Measurements from ENCODE around the gene CEP89.
"Not testable (repeated sequence)": the region's sequence is repeated elsewhere in the genome, so short reads cannot be mapped to it uniquely, and the experiment has no call there.

Gene CEP89

DNA sequence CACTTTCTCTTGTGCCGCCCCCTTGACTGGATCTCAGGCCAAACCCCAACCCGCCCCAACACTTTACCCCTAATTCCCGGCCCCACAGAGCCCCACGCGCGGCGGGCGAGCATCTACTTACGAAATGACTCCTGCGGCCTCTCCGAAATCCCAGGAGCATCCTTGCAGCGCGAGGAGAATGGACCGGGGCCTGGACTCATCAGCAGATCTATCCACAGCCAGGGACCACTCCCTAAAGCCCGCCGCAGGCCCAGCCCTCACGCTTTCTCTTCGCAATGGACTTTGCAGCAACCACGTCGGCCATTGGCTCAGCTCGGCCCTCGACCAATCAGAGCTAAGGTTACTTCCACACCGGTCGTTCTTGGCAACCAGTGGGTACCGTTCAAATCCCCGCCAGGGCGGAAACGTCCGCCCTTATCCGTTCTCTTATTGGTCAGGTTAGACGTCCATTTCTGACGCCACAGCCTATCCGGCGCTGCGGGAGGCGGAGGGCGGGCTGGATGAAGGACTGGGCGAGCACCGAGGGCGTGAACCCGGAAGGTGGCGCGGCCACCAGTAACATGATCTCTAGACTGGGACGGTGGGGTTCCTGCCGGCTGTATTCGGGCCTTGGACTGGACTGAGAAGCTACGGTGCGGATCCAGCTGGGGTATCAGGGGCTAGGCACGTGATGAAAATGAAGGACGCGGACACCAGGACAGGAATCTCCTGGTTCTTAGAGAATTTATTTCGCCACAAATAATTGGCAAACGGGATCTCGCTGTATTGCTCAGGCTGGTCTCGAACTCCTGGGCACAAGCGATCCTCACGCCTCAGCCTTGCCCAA, at the start of gene CEP89, which contains the start of gene FAAP24:
Gene CEP89 (minus strand): TSS at position 244 of the 826 bp plus-strand sequence. CDS start 84 bp downstream, at position 160.
Gene FAAP24 (plus strand): TSS at position 528 of the 826 bp plus-strand sequence. CDS start 955 bp downstream, outside the sequence.
- Histone ChIP-seq H3K4me3 (ENCODE audit: low read depth, low read length) (peak within 1 kb of the TSS; percentile 75), H3K4me1 (ENCODE audit: control insufficient read depth, insufficient read depth, low read length) (no peaks in the 10 kb centered on the region), H3K27ac (ENCODE audit: low read depth, low read length) (no peak within 1 kb of the TSS), H3K36me3 (ENCODE audit: control insufficient read depth, insufficient read depth, low read length) (peaks cover 14% of the 10 kb centered on the region), H3K27me3 (ENCODE audit: control insufficient read depth, insufficient read depth, low read length) (no peaks in the 10 kb centered on the region), H3K9me3 (ENCODE audit: control insufficient read depth, insufficient read depth, low read depth, low read length) (no peaks in the 10 kb centered on the region), H3K9ac (ENCODE audit: low read length) (peak within 1 kb of the TSS; percentile 85)

GRCh38 chr19:33010891-33011290, 39.1 kb upstream of the CEP89 start:
- not testable (repeated sequence) for H3K9ac ChIP-seq (ENCODE audit: low read length); H3K27me3 ChIP-seq (ENCODE audit: control insufficient read depth, insufficient read depth, low read length); H3K9me3 ChIP-seq (ENCODE audit: control insufficient read depth, insufficient read depth, low read depth, low read length); H3K27ac ChIP-seq (ENCODE audit: low read depth, low read length); H3K4me3 ChIP-seq (ENCODE audit: low read depth, low read length); H3K4me1 ChIP-seq (ENCODE audit: control insufficient read depth, insufficient read depth, low read length)
- peaks cover 31% of the 10 kb centered on the region for H3K36me3 ChIP-seq (ENCODE audit: control insufficient read depth, insufficient read depth, low read length)

- no peak overlapping the region for H3K27ac ChIP-seq (ENCODE audit: low read depth, low read length)
Measured at GRCh38 chr19:33008738-33009137, 37.0 kb upstream of the CEP89 start.

GRCh38 chr19:33005440-33005839, 33.7 kb upstream of the CEP89 start:
- Histone ChIP-seq H3K9me3 (ENCODE audit: control insufficient read depth, insufficient read depth, low read depth, low read length) (no peaks in the 10 kb centered on the region), H3K27ac (ENCODE audit: low read depth, low read length) (no peak overlapping the region), H3K9ac (ENCODE audit: low read length) (no peak overlapping the region), H3K36me3 (ENCODE audit: control insufficient read depth, insufficient read depth, low read length) (peaks cover 42% of the 10 kb centered on the region), H3K4me1 (ENCODE audit: control insufficient read depth, insufficient read depth, low read length) (no peaks in the 10 kb centered on the region), H3K27me3 (ENCODE audit: control insufficient read depth, insufficient read depth, low read length) (no peaks in the 10 kb centered on the region), H3K4me3 (ENCODE audit: low read depth, low read length) (no peak overlapping the region)

More at GRCh38 chr19:33008738-33009137, 37.0 kb upstream of the CEP89 start:
- Histone ChIP-seq H3K36me3 (ENCODE audit: control insufficient read depth, insufficient read depth, low read length) (peaks cover 34% of the 10 kb centered on the region), H3K9ac (ENCODE audit: low read length) (no peak overlapping the region), H3K27me3 (ENCODE audit: control insufficient read depth, insufficient read depth, low read length) (no peaks in the 10 kb centered on the region), H3K4me3 (ENCODE audit: low read depth, low read length) (no peak overlapping the region), H3K4me1 (ENCODE audit: control insufficient read depth, insufficient read depth, low read length) (no peaks in the 10 kb centered on the region), H3K9me3 (ENCODE audit: control insufficient read depth, insufficient read depth, low read depth, low read length) (no peaks in the 10 kb centered on the region)

DNA sequence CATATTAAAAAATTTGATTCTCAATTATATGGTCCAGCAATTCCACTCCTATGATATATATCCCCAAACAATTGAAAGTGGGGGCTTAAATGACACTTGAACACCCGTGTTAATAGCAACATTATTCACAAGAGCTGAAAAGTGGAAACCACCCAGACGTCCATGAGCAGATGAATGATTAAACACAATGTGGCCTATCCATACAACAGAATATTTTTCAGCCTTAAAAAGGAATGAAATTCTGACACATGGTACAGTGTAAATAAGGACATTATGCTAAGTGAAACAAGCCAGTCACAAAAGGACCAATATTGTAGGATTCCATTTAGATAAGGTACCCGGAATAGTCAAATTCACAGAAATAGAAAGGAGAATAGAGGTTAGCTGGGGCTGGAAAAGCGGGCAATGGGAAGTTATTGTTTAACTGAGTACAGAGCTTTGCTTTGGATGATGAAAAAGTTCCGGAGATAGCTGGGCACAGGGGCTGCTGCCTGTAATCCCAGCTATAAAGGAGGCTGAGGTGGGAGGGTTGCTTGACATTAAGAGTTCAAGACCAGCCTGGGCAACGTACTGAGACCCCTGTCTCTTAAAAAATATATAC, 31.8 kb upstream of the CEP89 start:
- H3K9ac ChIP-seq (ENCODE audit: low read length); H3K27ac ChIP-seq (ENCODE audit: low read depth, low read length); H3K4me1 ChIP-seq (ENCODE audit: control insufficient read depth, insufficient read depth, low read length); H3K4me3 ChIP-seq (ENCODE audit: low read depth, low read length); H3K27me3 ChIP-seq (ENCODE audit: control insufficient read depth, insufficient read depth, low read length); H3K9me3 ChIP-seq (ENCODE audit: control insufficient read depth, insufficient read depth, low read depth, low read length): not testable (repeated sequence)
- H3K36me3 ChIP-seq (ENCODE audit: control insufficient read depth, insufficient read depth, low read length), result peaks cover 42% of the 10 kb centered on the region

GRCh38 chr19:33002126-33002865, 30.5 kb upstream of the CEP89 start:
- peaks cover 44% of the 10 kb centered on the region for H3K36me3 ChIP-seq (ENCODE audit: control insufficient read depth, insufficient read depth, low read length)
- not testable (repeated sequence) for H3K9me3 ChIP-seq (ENCODE audit: control insufficient read depth, insufficient read depth, low read depth, low read length); H3K9ac ChIP-seq (ENCODE audit: low read length); H3K27ac ChIP-seq (ENCODE audit: low read depth, low read length); H3K27me3 ChIP-seq (ENCODE audit: control insufficient read depth, insufficient read depth, low read length); H3K4me1 ChIP-seq (ENCODE audit: control insufficient read depth, insufficient read depth, low read length); H3K4me3 ChIP-seq (ENCODE audit: low read depth, low read length)

DNA sequence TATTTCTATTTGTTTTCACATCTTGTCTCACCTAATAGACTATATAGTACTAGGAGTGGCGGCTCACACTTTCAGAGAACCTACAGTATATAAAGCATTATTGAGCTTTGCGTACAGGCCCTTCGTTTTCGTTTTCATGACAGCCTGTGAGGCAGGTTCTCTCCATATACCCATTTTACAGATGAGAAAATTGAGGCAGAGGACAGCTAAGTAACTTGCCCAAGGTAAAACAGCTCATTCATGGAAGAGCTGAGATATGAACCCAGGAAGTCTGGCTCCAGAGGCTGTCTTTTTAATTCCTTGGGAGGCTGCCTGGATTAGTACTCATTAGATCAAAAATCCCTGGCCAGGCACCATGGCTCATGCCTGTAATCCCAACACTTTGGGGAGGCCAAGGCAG, 29.2 kb upstream of the CEP89 start:
- H3K4me1 ChIP-seq (ENCODE audit: control insufficient read depth, insufficient read depth, low read length), result no peaks in the 10 kb centered on the region
- H3K9ac ChIP-seq (ENCODE audit: low read length), result no peak overlapping the region
- no peaks in the 10 kb centered on the region for H3K9me3 ChIP-seq (ENCODE audit: control insufficient read depth, insufficient read depth, low read depth, low read length)
- H3K36me3 ChIP-seq (ENCODE audit: control insufficient read depth, insufficient read depth, low read length), result peaks cover 41% of the 10 kb centered on the region
- no peak overlapping the region for H3K4me3 ChIP-seq (ENCODE audit: low read depth, low read length)
- no peak overlapping the region for H3K27ac ChIP-seq (ENCODE audit: low read depth, low read length)
- no peaks in the 10 kb centered on the region for H3K27me3 ChIP-seq (ENCODE audit: control insufficient read depth, insufficient read depth, low read length)

DNA sequence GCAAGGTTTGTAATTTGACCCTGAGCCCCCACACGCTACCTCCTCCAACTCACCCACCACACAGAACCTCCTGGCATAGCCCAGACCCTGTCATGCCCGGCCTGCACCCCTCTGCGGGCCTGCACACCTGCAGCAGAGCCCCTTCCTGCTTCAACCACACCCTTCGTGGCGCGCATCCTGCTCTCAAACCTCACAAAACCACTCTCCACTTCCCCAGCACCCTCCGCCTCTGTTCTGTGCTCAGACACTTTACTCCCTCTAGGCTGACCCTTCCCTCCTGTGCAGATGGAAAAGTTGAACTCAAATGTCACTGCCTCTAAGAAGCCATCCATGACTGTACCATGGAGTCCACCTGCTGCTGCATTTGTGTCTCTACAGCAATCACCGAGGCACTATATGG, 28.8 kb upstream of the CEP89 start:
- Histone ChIP-seq H3K36me3 (ENCODE audit: control insufficient read depth, insufficient read depth, low read length) (peaks cover 41% of the 10 kb centered on the region), H3K4me1 (ENCODE audit: control insufficient read depth, insufficient read depth, low read length) (no peaks in the 10 kb centered on the region), H3K9me3 (ENCODE audit: control insufficient read depth, insufficient read depth, low read depth, low read length) (no peaks in the 10 kb centered on the region), H3K4me3 (ENCODE audit: low read depth, low read length) (no peak overlapping the region), H3K27ac (ENCODE audit: low read depth, low read length) (no peak overlapping the region), H3K27me3 (ENCODE audit: control insufficient read depth, insufficient read depth, low read length) (no peaks in the 10 kb centered on the region), H3K9ac (ENCODE audit: low read length) (no peak overlapping the region)

GRCh38 chr19:32998722-32999121, 27.0 kb upstream of the CEP89 start:
- H3K27ac ChIP-seq (ENCODE audit: low read depth, low read length), result no peak overlapping the region
- H3K4me3 ChIP-seq (ENCODE audit: low read depth, low read length), result no peak overlapping the region
- H3K27me3 ChIP-seq (ENCODE audit: control insufficient read depth, insufficient read depth, low read length), result no peaks in the 10 kb centered on the region
- H3K4me1 ChIP-seq (ENCODE audit: control insufficient read depth, insufficient read depth, low read length), result no peaks in the 10 kb centered on the region
- H3K9ac ChIP-seq (ENCODE audit: low read length), result no peak overlapping the region
- H3K36me3 ChIP-seq (ENCODE audit: control insufficient read depth, insufficient read depth, low read length), result peaks cover 42% of the 10 kb centered on the region
- H3K9me3 ChIP-seq (ENCODE audit: control insufficient read depth, insufficient read depth, low read depth, low read length), result no peaks in the 10 kb centered on the region

- Histone ChIP-seq H3K27ac (ENCODE audit: low read depth, low read length) (no peak overlapping the region), H3K4me1 (ENCODE audit: control insufficient read depth, insufficient read depth, low read length) (no peaks in the 10 kb centered on the region), H3K9me3 (ENCODE audit: control insufficient read depth, insufficient read depth, low read depth, low read length) (no peaks in the 10 kb centered on the region), H3K27me3 (ENCODE audit: control insufficient read depth, insufficient read depth, low read length) (no peaks in the 10 kb centered on the region), H3K4me3 (ENCODE audit: low read depth, low read length) (no peak overlapping the region), H3K9ac (ENCODE audit: low read length) (no peak overlapping the region), H3K36me3 (ENCODE audit: control insufficient read depth, insufficient read depth, low read length) (peaks cover 43% of the 10 kb centered on the region)
Measured at GRCh38 chr19:32997716-32998355, 26.1 kb upstream of the CEP89 start.
